Brain microvascular endothelial cell (primary cell): ENCODE results near the gene TTC33.

Experiments
- DNase-seq: peaks from one replicate; pipeline ENCODE4 v3.0.0-alpha.2; 2020
- H3K27ac ChIP-seq: fragments of 250-450 bp; sonication (Bioruptor Pico); 2 replicates; pipeline ENCODE4 v1.5.1; 2020; ENCODE audit warnings: mild to moderate bottlenecking, moderate library complexity
- H3K27me3 ChIP-seq: fragments of 250-450 bp; sonication (Bioruptor Pico); replicated peaks from 2 replicates; pipeline ENCODE4 v1.5.1; 2020; ENCODE audit warnings: mild to moderate bottlenecking
- H3K36me3 ChIP-seq: fragments of 250-450 bp; sonication (Bioruptor Pico); replicated peaks from 2 replicates; pipeline ENCODE4 v1.5.1; 2020; ENCODE audit warnings: mild to moderate bottlenecking
- H3K4me3 ChIP-seq: 2 replicates; pipeline ENCODE4 v1.5.1; 2011; ENCODE audit warnings: low read depth, mild to moderate bottlenecking, control low read depth, low read length, moderate library complexity
- in situ Hi-C: cut with HindIII; loops from 2 replicates; pipeline ENCODE4 v1.10.0; 2017; ENCODE audit warnings: low sequenced_read_pairs, low pct_ligation_motif_present
- TF ChIP-seq, protein P1 (sequence below): IDR thresholded peaks from 2 replicates; pipeline ENCODE4 v1.5.1; 2011; ENCODE audit warnings: low read depth, mild to moderate bottlenecking, moderate library complexity, low read length, control low read depth, inconsistent platforms; ENCODE audit errors: missing control alignments

TTC33 gene

DNA sequence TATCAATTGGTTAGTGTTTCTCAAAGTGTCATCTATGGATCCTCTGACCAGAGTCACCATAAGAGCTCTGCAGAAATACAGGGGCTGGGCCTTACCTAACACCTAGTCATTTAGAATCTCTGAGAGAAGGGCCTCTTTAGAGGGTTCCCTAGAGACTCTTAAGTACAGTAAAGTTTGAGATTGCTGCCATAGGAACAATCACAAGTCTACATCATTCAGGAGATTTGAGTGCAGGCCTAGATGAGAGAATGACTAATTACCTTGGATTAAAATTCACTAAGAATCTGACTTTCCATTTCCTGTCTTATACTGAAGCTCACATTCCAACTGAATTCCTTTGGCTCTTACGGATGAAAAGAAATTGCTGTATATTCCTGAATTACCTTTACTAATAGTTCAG lies 258.2 kb downstream of the TTC33 start:
- H3K27ac ChIP-seq = peak overlapping the region; percentile 42
- TF ChIP-seq, protein P1, sequence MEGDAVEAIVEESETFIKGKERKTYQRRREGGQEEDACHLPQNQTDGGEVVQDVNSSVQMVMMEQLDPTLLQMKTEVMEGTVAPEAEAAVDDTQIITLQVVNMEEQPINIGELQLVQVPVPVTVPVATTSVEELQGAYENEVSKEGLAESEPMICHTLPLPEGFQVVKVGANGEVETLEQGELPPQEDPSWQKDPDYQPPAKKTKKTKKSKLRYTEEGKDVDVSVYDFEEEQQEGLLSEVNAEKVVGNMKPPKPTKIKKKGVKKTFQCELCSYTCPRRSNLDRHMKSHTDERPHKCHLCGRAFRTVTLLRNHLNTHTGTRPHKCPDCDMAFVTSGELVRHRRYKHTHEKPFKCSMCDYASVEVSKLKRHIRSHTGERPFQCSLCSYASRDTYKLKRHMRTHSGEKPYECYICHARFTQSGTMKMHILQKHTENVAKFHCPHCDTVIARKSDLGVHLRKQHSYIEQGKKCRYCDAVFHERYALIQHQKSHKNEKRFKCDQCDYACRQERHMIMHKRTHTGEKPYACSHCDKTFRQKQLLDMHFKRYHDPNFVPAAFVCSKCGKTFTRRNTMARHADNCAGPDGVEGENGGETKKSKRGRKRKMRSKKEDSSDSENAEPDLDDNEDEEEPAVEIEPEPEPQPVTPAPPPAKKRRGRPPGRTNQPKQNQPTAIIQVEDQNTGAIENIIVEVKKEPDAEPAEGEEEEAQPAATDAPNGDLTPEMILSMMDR = no peak
- no peak overlapping the region for H3K4me3 ChIP-seq
- DNase-seq = peak; percentile 61
- no peaks in the 10 kb centered on the region for H3K36me3 ChIP-seq
- in situ Hi-C loops = no loop called here
- no peaks in the 10 kb centered on the region for H3K27me3 ChIP-seq

DNA sequence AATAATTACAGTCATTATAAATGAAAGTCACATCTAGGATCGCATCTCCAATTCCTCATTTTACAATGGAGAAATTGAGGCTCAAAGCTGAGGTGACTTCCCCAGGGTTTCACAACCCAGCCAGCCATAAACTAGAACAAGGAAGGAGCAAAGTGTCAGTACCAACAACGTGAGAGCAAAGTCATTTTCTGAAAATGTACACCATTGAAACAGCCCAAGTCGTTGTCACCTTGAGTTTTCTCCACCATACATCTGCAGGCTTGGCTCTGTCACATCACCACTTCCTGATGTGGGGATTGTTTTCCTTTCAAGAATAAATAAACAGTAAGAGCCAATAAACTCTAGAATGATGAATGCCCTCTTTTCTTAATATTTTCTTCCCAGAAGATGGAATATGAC lies 260.5 kb downstream of the TTC33 start:
- TF ChIP-seq, protein P1 = no peak
- in situ Hi-C loops = no loop called here
- Histone ChIP-seq H3K36me3 (no peaks in the 10 kb centered on the region), H3K27ac (no peak overlapping the region), H3K27me3 (no peaks in the 10 kb centered on the region), H3K4me3 (no peak overlapping the region)
- no peak for DNase-seq

DNA sequence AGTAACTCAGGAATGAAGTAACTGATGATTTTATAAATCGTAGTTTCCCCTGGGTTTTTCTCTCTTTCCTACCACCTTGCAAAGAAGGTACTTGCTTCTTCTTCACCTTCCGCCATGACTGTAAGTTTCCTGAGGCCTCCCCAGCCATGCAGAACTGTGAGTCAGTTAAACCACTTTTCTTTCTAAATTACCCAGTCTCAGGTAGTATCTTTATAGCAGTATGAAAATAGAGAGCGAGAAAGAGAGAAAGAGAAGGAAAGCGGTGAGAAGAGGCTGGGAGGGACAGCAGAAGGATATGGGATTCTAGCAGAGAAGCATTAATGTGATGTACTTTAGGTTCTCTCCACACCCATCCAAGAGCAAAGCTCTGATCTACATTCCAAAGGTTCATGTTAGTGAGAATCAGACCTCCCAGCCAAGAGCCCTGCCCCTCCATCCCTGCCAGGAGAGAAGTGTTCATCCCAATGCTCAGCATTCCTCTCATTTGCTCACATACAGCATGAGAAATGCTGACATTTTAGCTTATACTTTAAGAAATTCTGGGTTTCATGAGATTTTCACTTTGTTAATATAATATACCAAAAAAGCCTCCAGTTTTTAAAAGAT lies 261.0 kb downstream of the TTC33 start:
- Histone ChIP-seq H3K36me3 (no peaks in the 10 kb centered on the region), H3K27ac (no peak overlapping the region), H3K4me3 (no peak overlapping the region), H3K27me3 (no peaks in the 10 kb centered on the region)
- TF ChIP-seq, protein P1 = no peak
- in situ Hi-C loops = no loop called here
- DNase-seq = no peak

DNA sequence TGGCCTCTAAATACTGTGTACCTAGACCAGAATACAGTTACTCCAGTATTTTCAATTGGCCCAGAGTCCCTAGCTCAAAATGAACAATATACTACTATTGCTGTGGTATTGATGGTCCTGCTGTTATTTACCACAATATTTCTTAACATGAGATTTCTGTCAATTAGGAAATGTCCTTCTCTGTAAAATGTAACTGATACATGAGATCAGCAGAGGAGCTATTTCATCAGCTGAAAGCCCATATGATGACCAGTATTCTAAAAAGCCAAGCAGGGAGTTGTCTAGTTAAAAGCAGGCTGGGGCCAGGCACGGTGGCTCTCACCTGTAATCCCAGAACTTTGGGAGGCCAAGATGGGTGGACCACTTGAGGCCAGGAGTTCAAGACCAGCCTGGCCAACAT lies 263.7 kb downstream of the TTC33 start:
- no peak for DNase-seq
- in situ Hi-C loops = no loop called here
- TF ChIP-seq, protein P1 = no peak

DNA sequence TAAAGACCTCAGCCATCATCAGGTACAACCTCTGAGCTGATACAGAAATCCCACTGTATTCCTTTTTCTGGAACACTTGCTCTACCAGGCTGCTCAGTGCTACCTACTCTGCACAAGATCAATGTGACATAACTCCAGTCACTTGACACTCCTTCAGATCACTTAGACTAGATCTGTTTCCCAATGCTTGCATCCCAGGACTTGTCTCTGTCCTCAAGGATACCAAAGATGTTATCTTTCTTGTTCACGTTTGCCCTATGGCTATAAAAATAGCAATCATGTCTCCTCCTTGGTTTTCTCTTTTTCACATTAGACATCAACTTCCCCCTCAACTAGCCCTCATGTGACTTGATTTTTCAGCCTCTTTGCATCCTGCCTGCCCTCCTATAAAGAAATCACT lies 264.1 kb downstream of the TTC33 start:
- in situ Hi-C loops = no loop called here
- H3K27me3 ChIP-seq = no peaks in the 10 kb centered on the region
- DNase-seq = no peak
- TF ChIP-seq, protein P1 = no peak
- H3K36me3 ChIP-seq = no peaks in the 10 kb centered on the region
- no peak overlapping the region for H3K4me3 ChIP-seq
- no peak overlapping the region for H3K27ac ChIP-seq

More for the DNA sequence above, 263.7 kb downstream of the TTC33 start:
- Histone ChIP-seq H3K4me3 (no peak overlapping the region), H3K36me3 (no peaks in the 10 kb centered on the region), H3K27me3 (no peaks in the 10 kb centered on the region), H3K27ac (no peak overlapping the region)
